ENCODE results near the gene GPR68. TPM values are rescaled to one million over a fixed set of nuclear protein-coding genes. Genes with fewer than 3 reads are reported as not detected.

GPR68 gene
- total RNA-seq, 3 donors from 2014 or later (not counting 1 experiment from before 2014, with no cell fraction given): 7.6 to 24.0 (median 15.7) TPM

DNA sequence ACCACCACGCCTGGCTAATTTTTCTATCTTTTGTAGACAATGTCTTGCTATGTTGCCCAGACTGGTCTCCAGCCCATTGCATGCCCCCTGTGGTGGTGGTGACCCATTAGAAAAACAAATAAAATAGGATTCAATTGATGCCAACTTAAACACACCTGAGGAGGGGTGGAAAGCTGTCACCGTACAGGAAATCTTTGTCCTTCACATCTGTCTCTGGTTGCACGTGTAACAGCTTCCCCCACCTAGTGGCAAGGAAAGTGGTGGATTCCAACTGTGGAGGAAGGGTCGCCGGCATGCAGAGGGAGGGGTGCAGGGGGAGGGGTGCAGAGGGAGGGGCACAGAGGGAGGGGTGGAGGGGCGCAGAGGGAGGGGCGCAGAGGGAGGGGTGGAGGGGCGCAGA is 26.1 kb upstream of the GPR68 start:
- Mint-ChIP-seq H3K4me1 (peaks cover 26 to 32% of the 10 kb centered on the region in 2 donors), H3K27me3 (ENCODE audit: low read depth in 2 of 2) (no peaks in the 10 kb centered on the region), H3K36me3 (no peaks in the 10 kb centered on the region), H3K27ac (peak overlapping the region in 1 of 2 donors; percentile 66), H3K4me3 (no peak overlapping the region), H3K9me3 (no peaks in the 10 kb centered on the region)
- intact Hi-C loops (cut with micrococcal nuclease): no loop called here
- no peak for ATAC-seq
- TF ChIP-seq, protein P1, sequence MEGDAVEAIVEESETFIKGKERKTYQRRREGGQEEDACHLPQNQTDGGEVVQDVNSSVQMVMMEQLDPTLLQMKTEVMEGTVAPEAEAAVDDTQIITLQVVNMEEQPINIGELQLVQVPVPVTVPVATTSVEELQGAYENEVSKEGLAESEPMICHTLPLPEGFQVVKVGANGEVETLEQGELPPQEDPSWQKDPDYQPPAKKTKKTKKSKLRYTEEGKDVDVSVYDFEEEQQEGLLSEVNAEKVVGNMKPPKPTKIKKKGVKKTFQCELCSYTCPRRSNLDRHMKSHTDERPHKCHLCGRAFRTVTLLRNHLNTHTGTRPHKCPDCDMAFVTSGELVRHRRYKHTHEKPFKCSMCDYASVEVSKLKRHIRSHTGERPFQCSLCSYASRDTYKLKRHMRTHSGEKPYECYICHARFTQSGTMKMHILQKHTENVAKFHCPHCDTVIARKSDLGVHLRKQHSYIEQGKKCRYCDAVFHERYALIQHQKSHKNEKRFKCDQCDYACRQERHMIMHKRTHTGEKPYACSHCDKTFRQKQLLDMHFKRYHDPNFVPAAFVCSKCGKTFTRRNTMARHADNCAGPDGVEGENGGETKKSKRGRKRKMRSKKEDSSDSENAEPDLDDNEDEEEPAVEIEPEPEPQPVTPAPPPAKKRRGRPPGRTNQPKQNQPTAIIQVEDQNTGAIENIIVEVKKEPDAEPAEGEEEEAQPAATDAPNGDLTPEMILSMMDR (IDR thresholded peaks at IDR 0.05): no peak
- 74% methylated on average over 5 of the region's 8 CpGs for WGBS (ENCODE audit: insufficient coverage)
- no peaks in the 10 kb centered on the region for H3K27me3 ChIP-seq (ENCODE audit: control insufficient read depth, insufficient read depth, low read length)
- H3K36me3 ChIP-seq (ENCODE audit: control insufficient read depth, insufficient read depth, low read length): peaks cover 53% of the 10 kb centered on the region
- H3K27ac ChIP-seq (ENCODE audit: low read length): no peak overlapping the region
- no peaks in the 10 kb centered on the region for H3K4me1 ChIP-seq (ENCODE audit: control insufficient read depth, insufficient read depth, low read length)
- H3K4me3 ChIP-seq (ENCODE audit: low read length): no peak overlapping the region
- DNase-seq: no peak
- no peaks in the 10 kb centered on the region for H3K9me3 ChIP-seq (ENCODE audit: control insufficient read depth, insufficient read depth, low read length)

DNA sequence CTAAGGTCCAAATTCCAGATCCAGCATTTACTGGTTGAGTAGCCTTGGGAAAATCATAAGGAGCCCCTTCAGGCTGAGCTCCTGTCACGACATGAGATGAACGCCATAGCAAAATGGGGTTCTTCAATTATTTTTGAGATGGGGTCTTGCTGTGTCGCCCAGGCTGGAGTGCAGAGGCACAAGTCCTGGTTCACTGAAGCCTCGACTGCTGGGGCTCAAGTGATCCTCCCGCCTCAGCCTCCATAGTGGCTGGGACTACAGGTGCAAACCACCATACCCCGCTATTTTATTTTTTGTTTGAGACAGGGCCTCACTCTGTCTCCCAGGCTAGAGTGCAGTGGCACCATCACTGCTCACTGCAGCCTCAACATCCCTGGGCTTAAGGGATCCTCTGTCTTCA is 25.7 kb upstream of the GPR68 start:
- H3K27ac ChIP-seq (ENCODE audit: low read length): no peak overlapping the region
- H3K36me3 ChIP-seq (ENCODE audit: control insufficient read depth, insufficient read depth, low read length): peaks cover 50% of the 10 kb centered on the region
- intact Hi-C loops (cut with micrococcal nuclease): no loop called here
- DNase-seq (no peak), ATAC-seq (no peak)
- peaks cover under 1% of the 10 kb centered on the region for H3K4me1 ChIP-seq (ENCODE audit: control insufficient read depth, insufficient read depth, low read length)
- H3K27me3 Mint-ChIP-seq (ENCODE audit: low read depth in 2 of 2): no peaks in the 10 kb centered on the region
- H3K9me3 ChIP-seq (ENCODE audit: control insufficient read depth, insufficient read depth, low read length): no peaks in the 10 kb centered on the region
- no peaks in the 10 kb centered on the region for H3K36me3 Mint-ChIP-seq
- H3K9me3 Mint-ChIP-seq: no peaks in the 10 kb centered on the region
- TF ChIP-seq, protein P1 (IDR thresholded peaks at IDR 0.05): no peak
- peaks cover 31 to 37% of the 10 kb centered on the region in 2 donors for H3K4me1 Mint-ChIP-seq
- no peaks in the 10 kb centered on the region for H3K27me3 ChIP-seq (ENCODE audit: control insufficient read depth, insufficient read depth, low read length)
- H3K27ac Mint-ChIP-seq: peak overlapping the region; percentile 66 to 80
- H3K4me3 Mint-ChIP-seq: no peak overlapping the region
- H3K4me3 ChIP-seq (ENCODE audit: low read length): no peak overlapping the region
- WGBS (ENCODE audit: insufficient coverage): 97% methylated on average over 6 of the region's 6 CpGs

DNA sequence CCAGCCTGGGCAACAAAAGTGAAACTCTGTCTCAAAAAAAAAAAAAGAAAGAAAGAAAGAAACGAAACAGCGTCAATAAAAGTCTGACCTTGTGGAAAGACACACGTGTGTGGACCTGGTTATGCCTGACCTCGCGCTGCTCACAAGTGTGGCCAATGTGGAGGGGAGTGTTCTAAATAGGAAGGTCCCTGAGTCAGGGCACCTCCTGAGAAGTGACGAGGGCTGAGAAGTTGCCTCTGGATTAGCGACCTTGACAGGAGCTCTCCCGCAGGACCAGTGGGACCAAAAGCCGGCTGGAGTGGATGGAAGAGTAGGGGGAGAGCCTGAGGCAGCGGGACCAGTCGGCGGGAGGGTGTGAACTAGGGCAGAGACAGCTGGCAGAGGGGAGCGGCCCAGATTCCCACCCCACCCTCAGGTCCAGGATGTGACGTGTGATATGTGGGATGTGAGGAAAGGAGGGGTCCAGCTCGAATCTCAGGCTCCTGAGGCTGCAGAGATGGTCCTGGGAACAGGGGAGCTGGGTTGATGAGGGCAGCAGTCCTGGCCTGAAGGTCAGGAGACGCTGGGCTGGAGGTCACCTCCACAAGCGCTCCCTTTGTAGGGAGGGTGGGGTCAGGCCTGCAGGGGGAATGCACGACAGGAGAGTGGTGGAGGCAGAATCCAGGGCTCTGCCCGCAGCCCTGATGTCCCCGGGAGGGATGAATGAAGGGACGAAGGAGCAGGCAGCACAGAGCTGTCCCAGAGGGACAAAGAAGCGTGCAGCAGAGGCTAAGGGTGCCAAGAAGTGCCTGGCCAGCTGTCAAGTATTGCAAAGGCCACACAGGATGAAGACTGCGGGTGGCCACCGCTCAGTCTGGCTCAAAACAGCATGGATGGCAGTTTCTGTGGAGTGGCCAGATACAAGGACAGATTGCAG is 24.8 kb upstream of the GPR68 start:
- no peaks in the 10 kb centered on the region for H3K27me3 ChIP-seq (ENCODE audit: control insufficient read depth, insufficient read depth, low read length)
- H3K9me3 Mint-ChIP-seq: no peaks in the 10 kb centered on the region
- peaks cover 8% of the 10 kb centered on the region for H3K4me1 ChIP-seq (ENCODE audit: control insufficient read depth, insufficient read depth, low read length)
- ATAC-seq: no peak
- no peak overlapping the region for H3K4me3 ChIP-seq (ENCODE audit: low read length)
- H3K4me3 Mint-ChIP-seq: peak overlapping the region; percentile 56
- H3K36me3 ChIP-seq (ENCODE audit: control insufficient read depth, insufficient read depth, low read length): peaks cover 42% of the 10 kb centered on the region
- no peak overlapping the region for H3K27ac ChIP-seq (ENCODE audit: low read length)
- WGBS (ENCODE audit: insufficient coverage): 92% methylated on average over 24 of the region's 24 CpGs
- peak overlapping the region; percentile 66 to 80 for H3K27ac Mint-ChIP-seq
- no peaks in the 10 kb centered on the region for H3K9me3 ChIP-seq (ENCODE audit: control insufficient read depth, insufficient read depth, low read length)
- DNase-seq: no peak
- no peaks in the 10 kb centered on the region for H3K36me3 Mint-ChIP-seq
- H3K27me3 Mint-ChIP-seq (ENCODE audit: low read depth in 2 of 2): no peaks in the 10 kb centered on the region
- TF ChIP-seq, protein P1 (IDR thresholded peaks at IDR 0.05): no peak
- intact Hi-C loops (cut with micrococcal nuclease): no loop called here
- peaks cover 32 to 36% of the 10 kb centered on the region in 2 donors for H3K4me1 Mint-ChIP-seq
